H1 (cell line): ENCODE results near the gene CDK10. TPM values are rescaled to one million over a fixed set of nuclear protein-coding genes. Genes with fewer than 3 reads are reported as not detected.

Experiments used
- CTCF ChIA-PET: fragments of 300-600 bp; sonication (Branson Sonifier 250); formaldehyde crosslinking; loops from one replicate; lab custom pipeline; 2021; ENCODE audit not compliant: partially characterized antibody; lab: Charles Lee
- POLR2A ChIA-PET: fragments of 300-600 bp; sonication (Branson Sonifier 250); formaldehyde crosslinking; loops from one replicate; lab custom pipeline; 2021; ENCODE audit warnings: inconsistent platforms; ENCODE audit not compliant: partially characterized antibody; lab: Charles Lee
- DNase-seq, 2 experiments: peaks; one replicate each; pipeline versions ENCODE4 v3.0.0 to v3.0.0-alpha.2; 2010 to 2022; ENCODE audit warnings: low spot score in 2 of 2, low read depth in 1 of 2, mixed read lengths in 1 of 2
- FAIRE-seq: peaks from 2 replicates; lab custom pipeline; 2011; peaks lifted over from hg19 to GRCh38; lab: Jason Lieb, UNC
- H2AFZ ChIP-seq: 2 replicates; pipeline ENCODE4 v1.8.1; 2012; ENCODE audit warnings: low read length, inconsistent platforms
- H2AK5ac ChIP-seq: 2 replicates; pipeline ENCODE4 v1.6.1; 2013; ENCODE audit warnings: low read depth, low read length
- H2BK120ac ChIP-seq: replicated peaks from 2 replicates; pipeline ENCODE3; 2013; ENCODE audit warnings: low read depth, low read length, inconsistent platforms
- H2BK12ac ChIP-seq: 2 replicates; pipeline ENCODE4 v1.6.1; 2013; ENCODE audit warnings: low read depth, low read length
- H2BK15ac ChIP-seq: 2 replicates; pipeline ENCODE4 v1.6.1; 2013; ENCODE audit warnings: low read length
- H2BK20ac ChIP-seq: 2 replicates; pipeline ENCODE4 v1.6.1; 2013; ENCODE audit warnings: low read length
- H2BK5ac ChIP-seq: 2 replicates; pipeline ENCODE4 v1.6.1; 2013; ENCODE audit warnings: low read depth, low read length
- H3K14ac ChIP-seq: 2 replicates; pipeline ENCODE4 v1.6.1; 2013; ENCODE audit warnings: inconsistent platforms; ENCODE audit not compliant: insufficient read length
- H3K18ac ChIP-seq: 2 replicates; pipeline ENCODE4 v1.6.1; 2013; ENCODE audit warnings: low read length; ENCODE audit errors: extremely low read depth
- H3K23ac ChIP-seq: 2 replicates; pipeline ENCODE4 v1.6.1; 2013; ENCODE audit warnings: inconsistent platforms; ENCODE audit not compliant: insufficient read length
- H3K23me2 ChIP-seq: 2 replicates; pipeline ENCODE4 v1.6.1; 2013; ENCODE audit warnings: low read depth, low read length
- H3K27ac ChIP-seq: 2 replicates; pipeline ENCODE4 v1.6.1; 2011; ENCODE audit warnings: low read depth, low read length, inconsistent platforms
- H3K27me3 ChIP-seq, 4 experiments: replicated peaks in 1 of 4; 1 replicate in 1 of 4; 2 replicates in 3 of 4; pipeline versions ENCODE4 v1.6.1 to v1.8.1; 2011 to 2013; ENCODE audit warnings: low read length in 3 of 4, mild to moderate bottlenecking in 3 of 4, inconsistent platforms in 2 of 4, mixed read lengths in 2 of 4, moderate library complexity in 1 of 4; ENCODE audit not compliant: control insufficient read depth in 3 of 4, insufficient read depth in 3 of 4; ENCODE audit errors: extremely low read depth in 1 of 4
- H3K36me3 ChIP-seq, 4 experiments: 2 replicates each; pipeline versions ENCODE4 v1.6.1 to v1.8.1; 2011 to 2013; ENCODE audit warnings: mild to moderate bottlenecking in 4 of 4, low read length in 3 of 4, moderate library complexity in 2 of 4, control low read depth in 1 of 4, inconsistent platforms in 1 of 4; ENCODE audit not compliant: insufficient read depth in 4 of 4, control insufficient read depth in 2 of 4
- H3K4ac ChIP-seq: replicated peaks from 2 replicates; pipeline ENCODE3; 2013; ENCODE audit warnings: low read length, low read depth, mixed read lengths, inconsistent platforms; ENCODE audit not compliant: insufficient read length
- H3K4me1 ChIP-seq, 4 experiments: replicated peaks in 1 of 4; 1 replicate in 1 of 4; 2 replicates in 3 of 4; pipeline versions ENCODE4 v1.6.1 to v1.8.1; 2011 to 2013; ENCODE audit warnings: low read length in 3 of 4, inconsistent platforms in 2 of 4, mixed read lengths in 1 of 4; ENCODE audit not compliant: insufficient read depth in 4 of 4, control insufficient read depth in 3 of 4
- H3K4me2 ChIP-seq, 2 experiments: 2 replicates each; pipeline versions ENCODE4 v1.6.1 to v1.8.1; 2011 to 2013; ENCODE audit warnings: low read depth in 2 of 2, low read length in 2 of 2, control low read depth in 1 of 2, inconsistent platforms in 1 of 2, mild to moderate bottlenecking in 1 of 2; ENCODE audit not compliant: insufficient read depth in 1 of 2
- H3K4me3 ChIP-seq, 4 experiments: fragments of 200-600, 300-600 bp in 1 of 4; sonication (generic), shearing (Covaris generic), sonication (Bioruptor Twin) in 1 of 4; 2 replicates each; pipeline versions ENCODE4 v1.5.1 to v1.8.1; 2011 to 2016; ENCODE audit warnings: low read length in 4 of 4, low read depth in 3 of 4, control low read depth in 2 of 4, inconsistent platforms in 2 of 4, mild to moderate bottlenecking in 2 of 4, mixed read lengths in 1 of 4, moderate library complexity in 1 of 4; ENCODE audit not compliant: insufficient read depth in 2 of 4; ENCODE audit errors: extremely low read depth in 1 of 4
- H3K56ac ChIP-seq: replicated peaks from 2 replicates; pipeline ENCODE3; 2013; ENCODE audit warnings: low read depth, mild to moderate bottlenecking, mixed read lengths, low read length, inconsistent platforms; ENCODE audit not compliant: insufficient read length
- H3K79me1 ChIP-seq: 2 replicates; pipeline ENCODE4 v1.6.1; 2013; ENCODE audit warnings: low read depth, low read length, control low read depth
- H3K79me2 ChIP-seq, 2 experiments: 2 replicates each; pipeline versions ENCODE4 v1.6.1 to v1.8.1; 2012 to 2013; ENCODE audit warnings: low read length in 2 of 2, mild to moderate bottlenecking in 2 of 2, inconsistent platforms in 1 of 2; ENCODE audit not compliant: insufficient read depth in 2 of 2, control insufficient read depth in 1 of 2
- H3K9ac ChIP-seq, 4 experiments: replicated peaks in 1 of 4; 1 replicate in 1 of 4; 2 replicates in 3 of 4; pipeline versions ENCODE4 v1.6.1 to v1.8.1; 2011 to 2013; ENCODE audit warnings: low read depth in 3 of 4, low read length in 3 of 4, control low read depth in 2 of 4, mild to moderate bottlenecking in 2 of 4, moderate library complexity in 2 of 4, inconsistent platforms in 1 of 4; ENCODE audit errors: extremely low read depth in 1 of 4
- H3K9me3 ChIP-seq, 2 experiments: 2 replicates each; pipeline versions ENCODE4 v1.6.1 to v1.8.1; 2012 to 2013; ENCODE audit warnings: mild to moderate bottlenecking in 2 of 2, moderate library complexity in 2 of 2, control low read depth in 1 of 2, inconsistent platforms in 1 of 2, low read depth in 1 of 2, low read length in 1 of 2, mixed read lengths in 1 of 2; ENCODE audit not compliant: insufficient read depth in 2 of 2
- H4K20me1 ChIP-seq, 2 experiments: replicated peaks in 1 of 2; 2 replicates each; pipeline versions ENCODE3 to v1.8.1; 2011 to 2013; ENCODE audit warnings: inconsistent platforms in 2 of 2, low read length in 2 of 2, mild to moderate bottlenecking in 1 of 2; ENCODE audit not compliant: insufficient read depth in 2 of 2, control insufficient read depth in 1 of 2
- H4K5ac ChIP-seq: 2 replicates; pipeline ENCODE4 v1.6.1; 2013; ENCODE audit warnings: low read length, low read depth, mixed read lengths, inconsistent platforms; ENCODE audit not compliant: insufficient read length
- H4K8ac ChIP-seq: 2 replicates; pipeline ENCODE4 v1.8.0; 2013; ENCODE audit warnings: mild to moderate bottlenecking, moderate library complexity, low read length, inconsistent platforms; ENCODE audit not compliant: insufficient read depth; ENCODE audit errors: extremely low read depth
- H4K91ac ChIP-seq: replicated peaks from 2 replicates; pipeline ENCODE3; 2013; ENCODE audit warnings: low read length, mixed read lengths, inconsistent platforms; ENCODE audit not compliant: insufficient read length
- CBX8 ChIP-seq: fragments of 300-800, 300-1000 bp; sonication (generic); IDR thresholded peaks from 2 replicates; pipeline ENCODE4 v1.7.1; 2016; ENCODE audit warnings: low read depth, low read length, borderline replicate concordance
- EZH2 ChIP-seq: fragments of 200-600 bp; sonication (generic); IDR thresholded peaks from 2 replicates; pipeline ENCODE4 v1.7.1; 2012; ENCODE audit warnings: low read depth, mild to moderate bottlenecking, moderate library complexity, low read length, inconsistent platforms; ENCODE audit not compliant: severe bottlenecking
- JUN ChIP-seq: IDR thresholded peaks from 2 replicates; pipeline ENCODE4 v1.6.1; 2011; ENCODE audit warnings: low read depth, mild to moderate bottlenecking, improper control_type of control experiment, low read length
- KDM1A ChIP-seq: fragments of 200-600, 300-600 bp; sonication (generic); IDR thresholded peaks from 2 replicates; pipeline ENCODE4 v1.7.1; 2016; ENCODE audit warnings: mild to moderate bottlenecking, low read length, borderline replicate concordance
- KDM4A ChIP-seq: IDR thresholded peaks from one replicate; pipeline ENCODE4 v1.7.1; 2012; ENCODE audit warnings: low read depth, mild to moderate bottlenecking, moderate library complexity, low read length, inconsistent platforms; ENCODE audit not compliant: severe bottlenecking
- POLR2A ChIP-seq, 2 experiments: IDR thresholded peaks; 1 replicate in 1 of 2; 2 replicates in 1 of 2; pipeline ENCODE4 v1.6.1; 2011; ENCODE audit warnings: low read depth in 2 of 2, low read length in 2 of 2, mild to moderate bottlenecking in 2 of 2; ENCODE audit errors: control extremely low read depth in 1 of 2
- POLR2AphosphoS5 ChIP-seq: IDR thresholded peaks from 2 replicates; pipeline ENCODE4 v1.6.1; 2011; ENCODE audit warnings: low read depth, low read length
- SIRT6 ChIP-seq: IDR thresholded peaks from one replicate; pipeline ENCODE4 v1.7.1; 2012; ENCODE audit warnings: low read length, inconsistent platforms
- SIX5 ChIP-seq: IDR thresholded peaks from 2 replicates; pipeline ENCODE4 v1.6.1; 2011; ENCODE audit warnings: mild to moderate bottlenecking, low read depth, low read length
- SUZ12 ChIP-seq: fragments of 200-600 bp; sonication (generic); IDR thresholded peaks from 2 replicates; pipeline ENCODE4 v1.6.1; 2012; ENCODE audit warnings: mild to moderate bottlenecking, inconsistent platforms, low read length, moderate library complexity, mixed read lengths
- TAF1 ChIP-seq: IDR thresholded peaks from 2 replicates; pipeline ENCODE4 v1.6.1; 2011; ENCODE audit warnings: mild to moderate bottlenecking, low read depth, low read length
- TCF12 ChIP-seq: IDR thresholded peaks from 2 replicates; pipeline ENCODE4 v1.6.1; 2011; ENCODE audit warnings: low read depth, mild to moderate bottlenecking, low read length
- WGBS, 2 experiments: shearing (Covaris generic) in 1 of 2; methylation state at CpG; one replicate each; pipeline versions ENCODE4 v1.1.6 to v1.1.7; 2013 to 2015; ENCODE audit warnings: low lambda C conversion rate in 2 of 2, mixed read lengths in 2 of 2, inconsistent platforms in 1 of 2, low coverage in 1 of 2, missing lambda C conversion rate in 1 of 2; ENCODE audit not compliant: insufficient replicate concordance in 2 of 2, insufficient coverage in 1 of 2, insufficient read length in 1 of 2; ENCODE audit errors: extremely low coverage in 1 of 2, missing lambda C conversion rate in 1 of 2; 5-methylcytosine and 5-hydroxymethylcytosine counted together
- polyA plus RNA-seq, 7 experiments: library from polyadenylated mRNA; depleted of rRNA in 3 of 7; stranded (reverse) in 5 of 7; unstranded in 2 of 7; fragments of >200 nt in 5 of 7; fragments of 200-250 nt in 2 of 7; gene quantifications; 1 replicate in 5 of 7; 2 replicates in 1 of 7; 4 replicates in 1 of 7; pipeline versions ENCODE4 v1.2.1 to v1.2.3, GENCODE V29; 2011 to 2013; ENCODE audit warnings: missing spikeins in 2 of 7, mixed read lengths in 2 of 7
- total RNA-seq: library from RNA; stranded (reverse); fragmentation: NEBNext Ultra II Directional; extraction: Animal tissue kit (Norgen Biotek cat#: 25700); gene quantifications from 2 replicates; pipeline ENCODE4 v1.2.1, GENCODE V29; 2021

The CDK10 gene
- total and polyA plus RNA-seq, 2 of the 8 experiments (the other 6 are each of a cell fraction or from before 2014, with no cell fraction given): 49.5 to 83.9 TPM

DNA sequence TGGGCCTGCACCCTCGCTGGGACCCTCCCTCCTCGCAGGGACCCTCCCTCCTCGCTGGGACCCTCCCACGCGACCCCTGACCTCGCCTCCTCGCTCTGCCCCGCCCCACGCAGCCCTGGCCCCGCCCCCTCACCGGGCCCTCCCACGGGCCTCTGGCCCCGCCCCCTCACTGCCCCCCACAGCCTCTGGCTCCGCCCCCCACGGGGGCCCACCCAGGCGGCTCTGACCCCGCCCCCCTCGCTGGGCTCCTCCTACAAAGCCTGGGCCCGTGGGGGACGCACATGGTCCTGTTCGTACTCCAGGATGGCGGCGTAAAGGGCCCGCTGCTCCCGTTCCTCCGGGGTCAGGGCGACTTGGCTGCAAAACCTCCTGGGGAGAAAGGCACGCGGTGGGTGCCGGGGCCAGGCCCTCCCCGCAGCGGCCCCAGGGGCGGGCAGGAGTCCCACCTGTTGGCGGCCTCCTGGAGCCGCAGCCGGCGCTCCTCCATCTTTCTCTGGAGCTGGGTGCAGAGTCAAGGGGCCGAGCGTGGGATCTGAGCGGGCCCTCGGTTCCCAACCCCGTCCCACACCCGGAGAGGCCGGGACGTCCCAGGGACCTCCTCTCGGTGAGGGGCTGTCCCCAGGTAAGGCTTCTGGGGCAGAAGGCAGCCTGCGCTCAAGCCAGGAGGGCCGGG, 25.2 kb downstream of the CDK10 start:
- no peak for FAIRE-seq
- CTCF ChIA-PET: interaction anchor here (6.2 kb wide), 1 partner anchor 11 kb away, joined by 36 read pairs; the partner anchor contains the start of gene SPATA2L
- TF ChIP-seq POLR2A (IDR thresholded peaks at IDR 0.05; ENCODE audit: control extremely low read depth in 1 of 2, low read depth in 2 of 2, low read length in 2 of 2): peak in 1 of 2 experiments; percentile 79; a peak in 2 of 3 replicates
- no peak for TF ChIP-seq KDM1A
- TF ChIP-seq TCF12: no peak
- no peak for TF ChIP-seq EZH2
- TF ChIP-seq SIRT6: no peak
- TF ChIP-seq SIX5: no peak
- TF ChIP-seq SUZ12: no peak
- TF ChIP-seq CBX8: no peak
- TF ChIP-seq TAF1: peak; percentile 78
- TF ChIP-seq POLR2AphosphoS5: peak; percentile 83
- no peak for TF ChIP-seq JUN
- peak; percentile 92 for TF ChIP-seq KDM4A

More for the DNA sequence above, 25.2 kb downstream of the CDK10 start:
- POLR2A ChIA-PET: interaction anchor here (0.6 to 16.7 kb wide), 11 partner anchors 5 to 214 kb away, joined by 3 to 193 read pairs (median 4); partner anchors contain the start of genes CDK10, SPATA2L and VPS9D1
- Histone ChIP-seq H3K56ac (no peak overlapping the region), H2BK5ac (peak overlapping the region; percentile 44; the same call in 1 of the 2 replicates), H3K79me1 (0 out of 2 replicates have a peak, but pooled peaks cover 2% of the 10 kb centered on the region), H4K91ac (no peak overlapping the region), H4K20me1 (peaks cover 4 to 7% of the 10 kb centered on the region in 2 experiments), H3K4me3 (peak overlapping the region; percentile 73 to 91 (median 78)), H3K27me3 (peaks cover 0 to 5% (median 0%) of the 10 kb centered on the region in 4 experiments; a peak in 4 of 7 replicates), H2BK20ac (no peak overlapping the region), H3K9me3 (no peaks in the 10 kb centered on the region), H2BK12ac (no peak overlapping the region), H4K8ac (peak overlapping the region; percentile 97; the same call in 1 of the 2 replicates), H3K4ac (no peak overlapping the region), H2AFZ (no peak overlapping the region), H3K4me1 (peaks cover 0 to 14% (median 11%) of the 10 kb centered on the region in 4 experiments; a peak in 6 of 7 replicates), H3K4me2 (peak overlapping the region; percentile 58 to 72), H3K23ac (no peak overlapping the region), H3K23me2 (peaks cover 3% of the 10 kb centered on the region; the same call in 1 of the 2 replicates), H3K27ac (no peak overlapping the region), H3K14ac (no peak overlapping the region), H3K9ac (peak overlapping the region; percentile 8 to 83 (median 68)), H2BK120ac (no peak overlapping the region), H4K5ac (peak overlapping the region; percentile 43), H2BK15ac (no peak overlapping the region), H3K18ac (peak overlapping the region; percentile 83), H3K36me3 (peaks cover 0 to 7% (median 4%) of the 10 kb centered on the region in 4 experiments; a peak in 2 of 8 replicates), H2AK5ac (no peak overlapping the region), H3K79me2 (no peaks in the 10 kb centered on the region)
- 0% methylated on average over 20 of the region's 48 CpGs; no CpG with 5 or more reads in 1 of the 2 experiments for WGBS, 2 experiments
- DNase-seq: peak in 1 of 2 experiments; percentile 91
